K562 (cell line): ENCODE results near the gene JAKMIP2.

Experiments used
- CREB1 ChIP-seq, 2 experiments: sonication (generic) in 1 of 2; formaldehyde crosslinking in 1 of 2; IDR thresholded peaks; 2 replicates each; pipeline versions ENCODE4 v1.6.1 to v1.8.0; 2012 to 2022; ENCODE audit warnings: inconsistent platforms in 1 of 2, mild to moderate bottlenecking in 1 of 2, missing genetic modification reagents in 1 of 2, moderate library complexity in 1 of 2
- DNMT1 ChIP-seq: fragments of 450-650 bp; IDR thresholded peaks from 2 replicates; pipeline ENCODE4 v1.6.1; 2016; ENCODE audit warnings: antibody characterized with exemption, mild to moderate bottlenecking
- EZH2 ChIP-seq: IDR thresholded peaks from 2 replicates; pipeline ENCODE4 v1.6.1; 2012; ENCODE audit warnings: low read depth, mild to moderate bottlenecking, inconsistent platforms, low read length, borderline replicate concordance
- FOXA3 ChIP-seq, 2 experiments: fragments of 450-650 bp in 1 of 2; sonication (generic) in 1 of 2; formaldehyde crosslinking; IDR thresholded peaks in 1 of 2; conservative IDR thresholded peaks in 1 of 2; 2 replicates each; pipeline versions ENCODE4 v1.4.0 to v1.8.0; 2020 to 2022; ENCODE audit warnings: mild to moderate bottlenecking in 2 of 2, missing genetic modification reagents in 1 of 2
- HDAC2 ChIP-seq: fragments of 450-650 bp; IDR thresholded peaks from 2 replicates; pipeline ENCODE4 v1.6.1; 2016; ENCODE audit warnings: mild to moderate bottlenecking
- HSF4 ChIP-seq: fragments of 250-450 bp; sonication (Bioruptor Pico); IDR thresholded peaks from 2 replicates; pipeline ENCODE4 v2.1.2; 2022; ENCODE audit warnings: mild to moderate bottlenecking, moderate library complexity, borderline replicate concordance
- IRF2 ChIP-seq: sonication (generic); formaldehyde crosslinking; IDR thresholded peaks from 2 replicates; pipeline ENCODE4 v1.8.1; 2022; ENCODE audit warnings: mild to moderate bottlenecking, missing genetic modification reagents
- MAFK ChIP-seq: IDR thresholded peaks from 2 replicates; pipeline ENCODE4 v1.6.1; 2011; ENCODE audit warnings: low read length, improper control_type of control experiment
- POLR2A ChIP-seq: fragments of 450-650 bp; conservative IDR thresholded peaks from 2 replicates; pipeline ENCODE4 v1.6.1; 2016
- RAD21 ChIP-seq, 2 experiments: fragments of 250-450 bp in 1 of 2; fragments of 450-650 bp in 1 of 2; sonication (Bioruptor Pico) in 1 of 2; formaldehyde crosslinking in 1 of 2; IDR thresholded peaks in 1 of 2; conservative IDR thresholded peaks in 1 of 2; 2 replicates each; pipeline versions ENCODE4 v1.4.0 to v1.8.0; 2020 to 2022; ENCODE audit warnings: mild to moderate bottlenecking in 2 of 2, moderate library complexity in 1 of 2
- SIX5 ChIP-seq, 2 experiments: IDR thresholded peaks; 2 replicates each; pipeline ENCODE4 v1.6.1; 2011; ENCODE audit warnings: low read length in 2 of 2, borderline replicate concordance in 1 of 2, low read depth in 1 of 2, mild to moderate bottlenecking in 1 of 2, moderate library complexity in 1 of 2; ENCODE audit not compliant: insufficient read depth in 1 of 2
- TF ChIP-seq, protein P1 (sequence below), 3 experiments: IDR thresholded peaks in 2 of 3; conservative IDR thresholded peaks in 1 of 3; 2 replicates each; pipeline ENCODE4 v1.5.1; 2011 to 2012; ENCODE audit warnings: low read length in 3 of 3, mild to moderate bottlenecking in 3 of 3, control low read depth in 2 of 3, improper control_type of control experiment in 1 of 3, inconsistent platforms in 1 of 3, low read depth in 1 of 3, mixed read lengths in 1 of 3, moderate library complexity in 1 of 3; ENCODE audit not compliant: insufficient read depth in 2 of 3
- TF ChIP-seq, protein P2 (sequence below), 2 experiments: fragments of 450-650 bp; IDR thresholded peaks; 2 replicates each; pipeline ENCODE4 v1.6.1; 2016
- TF ChIP-seq, protein P3 (sequence below): sonication (generic); formaldehyde crosslinking; IDR thresholded peaks from 2 replicates; pipeline ENCODE4 v1.8.1; 2023; ENCODE audit warnings: mild to moderate bottlenecking, missing genetic modification reagents

DNA sequence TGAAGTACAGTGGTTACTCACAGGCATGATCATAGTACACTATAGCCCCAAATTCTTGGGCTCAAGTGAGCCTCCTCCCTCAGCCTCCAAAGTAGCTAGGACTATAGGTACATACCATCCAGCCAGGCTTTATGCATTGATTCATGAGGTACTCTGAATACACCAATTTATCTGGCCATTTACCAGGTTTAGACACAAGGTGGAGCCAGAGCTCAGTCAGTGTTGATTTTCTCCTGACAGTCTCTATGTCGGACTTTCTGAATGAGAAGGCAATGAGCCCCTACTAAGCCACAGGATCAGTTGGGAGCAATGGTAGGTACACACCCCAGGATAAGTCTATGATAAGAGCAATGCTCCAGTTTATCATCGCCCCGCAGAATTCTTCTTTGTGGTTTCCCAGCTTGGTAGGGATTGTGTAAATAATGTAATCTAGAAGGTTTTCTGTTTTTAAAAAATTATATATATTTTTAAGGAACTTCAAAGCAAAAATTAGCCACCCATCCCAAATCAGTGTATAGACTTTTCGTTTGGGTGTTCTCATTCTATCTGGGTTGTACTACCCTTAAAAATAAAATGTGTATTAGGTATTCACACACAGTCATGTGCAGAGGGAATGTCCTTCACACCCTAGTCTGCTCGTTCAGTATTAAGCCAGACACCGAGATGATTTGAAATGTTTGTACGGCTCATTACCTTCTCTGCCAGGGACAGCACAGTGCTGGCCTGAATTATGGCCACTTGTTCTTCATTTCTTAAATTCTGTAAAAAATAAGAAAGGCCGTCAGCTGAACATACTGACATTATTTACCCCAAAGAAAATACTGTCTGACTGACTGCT lies 154.3 kb downstream of the JAKMIP2 start:
- TF ChIP-seq, protein P1, sequence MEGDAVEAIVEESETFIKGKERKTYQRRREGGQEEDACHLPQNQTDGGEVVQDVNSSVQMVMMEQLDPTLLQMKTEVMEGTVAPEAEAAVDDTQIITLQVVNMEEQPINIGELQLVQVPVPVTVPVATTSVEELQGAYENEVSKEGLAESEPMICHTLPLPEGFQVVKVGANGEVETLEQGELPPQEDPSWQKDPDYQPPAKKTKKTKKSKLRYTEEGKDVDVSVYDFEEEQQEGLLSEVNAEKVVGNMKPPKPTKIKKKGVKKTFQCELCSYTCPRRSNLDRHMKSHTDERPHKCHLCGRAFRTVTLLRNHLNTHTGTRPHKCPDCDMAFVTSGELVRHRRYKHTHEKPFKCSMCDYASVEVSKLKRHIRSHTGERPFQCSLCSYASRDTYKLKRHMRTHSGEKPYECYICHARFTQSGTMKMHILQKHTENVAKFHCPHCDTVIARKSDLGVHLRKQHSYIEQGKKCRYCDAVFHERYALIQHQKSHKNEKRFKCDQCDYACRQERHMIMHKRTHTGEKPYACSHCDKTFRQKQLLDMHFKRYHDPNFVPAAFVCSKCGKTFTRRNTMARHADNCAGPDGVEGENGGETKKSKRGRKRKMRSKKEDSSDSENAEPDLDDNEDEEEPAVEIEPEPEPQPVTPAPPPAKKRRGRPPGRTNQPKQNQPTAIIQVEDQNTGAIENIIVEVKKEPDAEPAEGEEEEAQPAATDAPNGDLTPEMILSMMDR (IDR thresholded peaks at IDR 0.05 in 2 of 3, conservative IDR thresholded peaks at IDR 0.05 in 1 of 3; ENCODE audit: insufficient read depth in 2 of 3, low read depth in 1 of 3, low read length in 3 of 3), result peak; percentile 12 to 52 (median 48); a peak in 5 of 6 replicates
- TF ChIP-seq FOXA3 (CRISPR knock-in tag; conservative IDR thresholded peaks at IDR 0.05 in 1 of 2, IDR thresholded peaks at IDR 0.05 in 1 of 2), result no peak
- TF ChIP-seq POLR2A, result no peak
- TF ChIP-seq MAFK, result no peak
- no peak for TF ChIP-seq SIX5 (IDR thresholded peaks at IDR 0.05; ENCODE audit: borderline replicate concordance in 1 of 2, insufficient read depth in 1 of 2, low read depth in 1 of 2, low read length in 2 of 2)
- TF ChIP-seq RAD21 (CRISPR knock-in tag; conservative IDR thresholded peaks at IDR 0.05 in 1 of 2, IDR thresholded peaks at IDR 0.05 in 1 of 2), result peak; percentile 69 to 71
- TF ChIP-seq EZH2, result no peak
- TF ChIP-seq, protein P2, sequence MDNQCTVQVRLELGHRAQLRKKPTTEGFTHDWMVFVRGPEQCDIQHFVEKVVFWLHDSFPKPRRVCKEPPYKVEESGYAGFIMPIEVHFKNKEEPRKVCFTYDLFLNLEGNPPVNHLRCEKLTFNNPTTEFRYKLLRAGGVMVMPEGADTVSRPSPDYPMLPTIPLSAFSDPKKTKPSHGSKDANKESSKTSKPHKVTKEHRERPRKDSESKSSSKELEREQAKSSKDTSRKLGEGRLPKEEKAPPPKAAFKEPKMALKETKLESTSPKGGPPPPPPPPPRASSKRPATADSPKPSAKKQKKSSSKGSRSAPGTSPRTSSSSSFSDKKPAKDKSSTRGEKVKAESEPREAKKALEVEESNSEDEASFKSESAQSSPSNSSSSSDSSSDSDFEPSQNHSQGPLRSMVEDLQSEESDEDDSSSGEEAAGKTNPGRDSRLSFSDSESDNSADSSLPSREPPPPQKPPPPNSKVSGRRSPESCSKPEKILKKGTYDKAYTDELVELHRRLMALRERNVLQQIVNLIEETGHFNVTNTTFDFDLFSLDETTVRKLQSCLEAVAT (IDR thresholded peaks at IDR 0.05), result no peak
- TF ChIP-seq HDAC2, result no peak
- TF ChIP-seq IRF2 (CRISPR knock-in tag), result no peak
- no peak for TF ChIP-seq CREB1 (IDR thresholded peaks at IDR 0.05)
- TF ChIP-seq CREB1 (CRISPR knock-in tag; IDR thresholded peaks at IDR 0.05), result no peak
- no peak for TF ChIP-seq DNMT1
- TF ChIP-seq, protein P3, sequence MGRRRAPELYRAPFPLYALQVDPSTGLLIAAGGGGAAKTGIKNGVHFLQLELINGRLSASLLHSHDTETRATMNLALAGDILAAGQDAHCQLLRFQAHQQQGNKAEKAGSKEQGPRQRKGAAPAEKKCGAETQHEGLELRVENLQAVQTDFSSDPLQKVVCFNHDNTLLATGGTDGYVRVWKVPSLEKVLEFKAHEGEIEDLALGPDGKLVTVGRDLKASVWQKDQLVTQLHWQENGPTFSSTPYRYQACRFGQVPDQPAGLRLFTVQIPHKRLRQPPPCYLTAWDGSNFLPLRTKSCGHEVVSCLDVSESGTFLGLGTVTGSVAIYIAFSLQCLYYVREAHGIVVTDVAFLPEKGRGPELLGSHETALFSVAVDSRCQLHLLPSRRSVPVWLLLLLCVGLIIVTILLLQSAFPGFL (CRISPR knock-in tag), result no peak
- TF ChIP-seq HSF4, result no peak
